NCI-H1930 (cell line): ENCODE data around the gene CX3CL1.
A peak's percentile ranks its signal among the peaks of the same experiment; 100 is the strongest.

Experiments used
- DNase-seq, 2 experiments: peaks; one replicate each; lab custom pipeline; 2025; lab: John Stamatoyannopoulos, UW

Gene CX3CL1

DNA sequence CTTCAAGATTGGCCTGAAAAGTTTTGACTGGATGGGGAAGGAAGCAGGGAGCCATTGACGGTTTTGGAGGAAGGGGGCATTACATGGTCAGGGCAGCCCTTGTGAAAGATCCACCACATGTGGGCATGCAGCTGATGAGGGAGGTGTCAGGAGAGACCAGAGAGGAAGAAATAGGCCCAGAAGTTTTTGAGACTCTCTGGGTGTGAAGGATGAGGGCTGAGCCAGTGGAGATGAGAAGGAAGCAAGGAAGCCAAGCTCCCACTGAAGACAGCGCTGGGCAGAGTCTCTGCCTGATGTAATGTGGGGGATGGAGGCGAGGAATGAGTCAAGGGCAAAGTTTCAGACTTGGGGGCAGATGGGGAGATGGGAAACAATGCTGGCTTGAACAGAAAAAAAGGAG, 32.8 kb downstream of the CX3CL1 start:
- DNase-seq = no peak

DNA sequence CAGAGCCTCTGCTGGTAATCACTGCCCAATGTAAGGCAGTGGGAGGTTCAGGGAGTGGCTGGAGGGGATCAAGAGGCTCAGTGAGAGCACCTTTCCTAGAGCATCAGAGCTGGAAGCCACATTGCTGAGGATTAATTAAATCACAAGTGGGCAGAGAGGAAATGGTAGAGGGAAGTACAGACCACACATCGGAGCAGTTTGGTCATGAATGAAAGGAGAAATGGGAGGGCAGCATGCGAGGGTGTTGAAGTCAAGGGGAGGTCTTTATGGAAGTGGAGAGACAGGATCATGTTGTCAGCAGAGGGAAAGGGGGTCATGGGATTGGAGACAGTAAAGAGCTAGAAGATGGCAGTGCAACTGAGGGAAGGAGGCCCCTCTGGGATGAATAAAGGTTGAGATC, 34.6 kb downstream of the CX3CL1 start:
- DNase-seq = no peak

DNA sequence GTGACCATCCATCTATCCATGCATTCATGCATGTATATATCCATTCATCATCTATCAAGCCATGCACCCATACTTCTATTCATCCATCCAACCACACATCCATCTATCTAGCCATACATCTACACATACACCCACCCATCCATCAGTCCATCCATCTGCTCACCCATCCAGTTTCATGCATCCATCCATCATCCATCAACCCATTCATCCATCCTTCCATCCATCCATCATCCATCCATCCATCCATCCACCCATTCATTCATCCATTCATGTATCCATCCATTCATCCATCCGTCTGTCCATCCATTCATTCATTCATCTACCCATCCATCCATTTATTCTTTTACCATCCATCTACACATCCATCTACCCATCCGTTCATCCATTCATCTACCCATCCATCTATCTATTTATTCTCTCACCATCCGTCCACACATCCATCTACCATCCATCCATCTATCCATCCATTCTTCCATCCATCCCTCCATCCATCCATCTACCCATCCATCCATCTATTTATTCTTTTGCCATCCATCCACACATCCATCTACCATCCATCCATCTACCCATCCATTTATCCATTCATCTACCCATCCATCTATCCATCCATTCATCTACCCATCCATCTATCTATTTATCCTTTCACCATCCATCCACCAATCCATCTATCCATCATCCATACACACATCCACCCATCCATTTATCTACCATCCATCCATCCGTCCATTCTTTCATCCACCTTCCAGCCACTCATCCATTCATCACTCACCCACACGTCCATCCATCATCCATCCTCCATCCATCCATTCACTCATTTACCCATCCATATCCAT, 35.4 kb downstream of the CX3CL1 start:
- no peak for DNase-seq

GRCh38 chr16:57409065-57409464, 36.8 kb downstream of the CX3CL1 start:
- DNase-seq = no peak

GRCh38 chr16:57409870-57410587, 37.7 kb downstream of the CX3CL1 start:
- DNase-seq = no peak

- no peak for DNase-seq
Measured at GRCh38 chr16:57411362-57411976, 39.2 kb downstream of the CX3CL1 start.

DNA sequence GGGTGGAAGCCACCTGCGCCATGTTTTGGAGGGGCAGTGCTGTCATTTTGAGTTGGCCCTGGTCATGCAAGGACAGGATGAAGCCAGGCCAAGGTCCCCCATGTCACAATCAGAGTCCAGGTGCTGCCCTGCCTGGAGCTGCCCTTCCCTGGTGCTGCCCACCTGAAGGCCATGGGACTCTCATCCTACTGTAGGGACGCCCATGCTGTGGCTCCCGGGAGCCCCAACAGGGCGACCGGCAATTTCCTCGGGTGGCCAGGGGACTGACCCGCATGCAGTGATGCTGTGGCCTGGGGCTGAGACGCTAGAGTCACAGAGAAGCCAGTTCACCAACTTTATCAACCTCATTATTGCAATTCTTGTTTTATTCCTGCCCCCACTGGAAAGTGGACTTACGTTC, 40.3 kb downstream of the CX3CL1 start:
- no peak for DNase-seq

DNA sequence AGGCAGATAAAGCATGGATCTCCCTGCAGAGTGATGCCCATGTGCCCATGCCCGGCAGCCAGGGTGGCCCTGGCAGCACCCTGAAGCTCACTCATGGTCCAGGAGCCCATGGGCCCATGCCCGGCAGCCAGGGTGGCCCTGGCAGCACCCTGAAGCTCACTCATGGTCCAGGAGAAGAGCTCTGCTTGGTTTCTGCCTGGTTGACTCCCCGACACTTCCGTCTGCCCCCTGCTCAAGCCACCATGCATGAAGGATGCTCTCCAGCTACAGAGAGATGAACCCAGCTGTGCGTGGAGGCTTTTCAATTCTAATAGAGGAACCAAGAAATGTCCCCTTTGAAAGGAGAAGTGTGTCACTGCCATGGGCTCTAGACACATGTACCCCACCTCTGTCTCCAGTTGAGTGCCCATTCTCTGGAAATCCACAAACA, 41.0 kb downstream of the CX3CL1 start:
- DNase-seq = no peak

GRCh38 chr16:57413733-57414132, 41.4 kb downstream of the CX3CL1 start:
- no peak for DNase-seq

DNA sequence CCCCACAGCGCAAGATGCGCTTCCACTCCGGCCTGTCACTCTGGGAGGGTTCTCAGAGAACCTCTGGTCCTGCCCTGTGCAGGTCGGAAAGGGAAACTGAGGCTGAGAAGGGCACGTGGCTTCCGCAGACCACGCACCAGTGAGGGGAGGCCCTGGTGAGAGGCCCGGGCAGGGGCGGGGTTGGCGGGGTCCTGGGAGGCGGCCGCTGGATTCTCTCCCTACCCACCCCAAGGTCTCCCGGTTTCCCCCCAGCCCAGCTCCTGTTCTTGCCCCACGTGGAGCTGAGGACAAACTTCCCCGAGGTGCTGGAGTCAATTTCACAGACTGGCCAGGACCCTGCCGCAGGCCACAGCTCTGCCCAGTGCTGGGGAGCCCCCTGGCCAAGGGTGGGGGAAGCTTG, 43.8 kb downstream of the CX3CL1 start:
- DNase-seq = no peak

DNA sequence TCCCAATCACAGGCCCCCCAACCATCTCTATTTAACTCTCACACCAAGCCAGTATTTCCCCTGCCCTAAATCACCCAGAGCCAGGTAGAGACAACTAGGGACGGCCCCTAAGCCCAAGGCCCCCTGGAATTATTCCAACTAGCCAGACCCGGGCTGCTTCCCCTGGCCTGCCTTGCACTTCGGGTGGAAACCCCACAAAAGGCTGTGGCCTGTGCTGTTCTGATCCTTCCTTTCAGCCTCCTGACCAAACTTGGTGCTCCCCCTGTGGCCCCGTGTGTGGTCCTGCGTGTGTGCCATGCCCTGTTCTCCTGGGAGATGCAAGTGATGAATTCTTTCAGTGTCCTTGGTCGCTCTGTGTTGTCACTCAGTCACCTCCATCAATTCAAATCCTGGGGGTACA, 47.2 kb downstream of the CX3CL1 start:
- no peak for DNase-seq

DNA sequence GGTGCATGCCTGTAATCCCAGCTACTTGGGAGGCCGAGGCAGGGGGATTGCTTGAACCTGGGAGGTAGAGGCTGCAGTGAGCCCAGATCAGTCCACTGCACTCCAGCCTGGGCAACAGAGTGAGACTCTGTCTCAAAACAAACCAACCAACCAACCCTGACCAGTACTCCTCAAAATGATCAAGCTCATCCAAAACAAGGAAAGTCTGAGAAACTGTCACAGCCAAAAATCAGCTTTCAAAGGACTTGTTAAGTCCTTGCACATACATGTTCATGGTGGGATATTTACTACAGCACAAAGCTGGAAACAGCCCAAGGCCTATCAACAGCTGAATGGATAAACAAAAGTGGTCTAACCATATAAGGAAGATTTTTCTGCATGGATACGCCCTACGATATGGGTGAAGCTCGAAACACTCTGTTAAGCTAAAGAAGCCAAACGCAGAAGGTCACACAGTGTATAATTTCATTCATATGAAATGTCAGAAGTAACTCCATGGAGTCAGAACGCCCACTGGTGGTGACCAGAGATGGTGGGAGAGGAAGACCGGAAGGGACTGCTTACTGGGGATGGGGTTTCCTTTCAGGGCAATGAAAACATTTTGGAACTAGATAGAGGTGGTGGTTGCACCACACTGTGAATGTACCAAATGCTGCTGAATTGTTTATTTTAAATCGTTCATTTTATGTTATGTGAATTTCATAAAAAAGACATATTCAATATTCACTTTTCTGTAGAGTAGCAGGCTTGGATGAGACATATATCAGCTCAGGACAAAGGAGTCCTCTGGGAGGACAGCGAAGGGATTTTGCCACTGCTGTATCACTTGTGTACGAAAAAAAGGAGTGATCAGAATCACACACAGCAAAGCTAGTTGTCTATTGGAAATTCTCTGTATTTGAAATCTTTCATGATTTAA, 50.0 kb downstream of the CX3CL1 start:
- DNase-seq = peak; percentile 3 to 16

DNA sequence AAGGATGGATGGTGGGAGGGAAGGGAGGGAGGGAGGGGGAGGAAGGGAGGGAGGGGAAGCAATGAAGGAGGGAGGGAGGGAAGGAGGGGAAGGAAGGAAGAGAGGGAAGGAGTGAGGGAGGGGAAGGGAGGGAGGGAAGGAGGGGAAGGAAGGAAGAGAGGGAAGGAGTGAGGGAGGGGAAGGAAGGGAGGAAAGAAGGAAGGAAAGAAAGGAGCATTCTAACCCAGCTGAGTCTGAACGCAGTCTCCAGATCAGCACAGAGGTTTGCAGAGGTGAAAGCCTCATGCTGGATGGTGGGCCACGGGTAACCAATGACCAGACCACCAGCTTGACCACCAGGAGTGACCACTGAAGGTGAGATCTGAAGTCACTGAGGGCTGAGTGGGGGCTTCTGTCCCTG, 50.9 kb downstream of the CX3CL1 start:
- DNase-seq = no peak

DNA sequence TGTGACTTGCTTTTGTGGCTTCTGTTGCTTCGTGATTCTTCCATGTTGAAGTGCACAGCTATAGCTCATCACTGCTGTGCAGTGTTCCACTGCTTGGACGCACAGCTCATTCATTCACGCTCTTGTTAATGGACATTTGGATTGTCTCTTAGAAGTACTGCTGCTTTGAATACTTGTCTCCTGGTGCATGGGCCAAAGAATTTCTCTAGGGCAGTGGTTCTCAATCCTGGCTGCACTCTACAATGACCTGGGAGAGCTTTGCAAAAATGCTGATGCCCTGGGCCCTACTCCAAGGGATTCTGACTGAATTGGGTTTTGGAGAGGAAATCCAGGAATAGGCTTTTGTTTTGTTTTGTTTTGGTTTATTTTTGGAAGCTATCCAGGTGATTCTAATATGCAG, 52.3 kb downstream of the CX3CL1 start:
- no peak for DNase-seq

- no peak for DNase-seq
Measured at GRCh38 chr16:57426356-57426755, 54.1 kb downstream of the CX3CL1 start.

DNA sequence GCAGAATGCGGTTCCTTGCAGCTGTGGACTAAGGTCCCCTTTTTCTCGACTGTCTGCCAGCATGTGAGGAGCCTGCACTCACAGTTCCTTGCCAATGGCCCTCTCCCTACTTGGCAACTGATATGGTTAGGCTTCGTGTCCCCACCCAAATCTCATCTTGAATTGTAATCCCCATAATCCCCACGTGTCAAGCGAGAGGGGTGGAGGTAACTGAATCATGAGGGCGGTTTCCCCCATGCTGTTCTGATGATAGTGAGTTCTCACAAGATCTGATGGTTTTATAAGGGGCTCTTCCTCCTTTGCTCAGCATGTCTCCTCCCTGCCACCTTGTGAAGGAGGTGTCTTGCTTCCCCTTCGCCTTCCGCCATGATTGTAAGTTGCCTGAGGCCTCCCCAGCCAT, 55.0 kb downstream of the CX3CL1 start:
- no peak for DNase-seq

DNA sequence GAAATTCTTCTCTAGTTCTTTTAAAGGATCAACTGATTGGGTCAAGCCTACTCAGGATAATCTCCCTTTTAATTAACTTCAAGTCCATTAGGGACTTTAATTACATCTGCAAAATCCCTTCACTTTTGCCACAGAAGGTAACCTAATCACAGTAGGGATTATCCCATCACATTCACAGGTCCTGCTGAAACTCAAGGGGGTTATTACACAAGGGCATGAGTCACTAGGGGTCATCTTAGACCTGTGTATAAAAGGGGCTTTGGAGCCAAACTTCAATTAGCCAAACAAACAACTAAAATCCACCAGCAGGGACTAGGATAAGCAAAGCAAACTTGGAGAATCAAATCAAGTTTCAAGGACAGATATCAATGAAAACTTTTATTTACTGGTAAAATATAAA, 55.5 kb downstream of the CX3CL1 start:
- DNase-seq = no peak

DNA sequence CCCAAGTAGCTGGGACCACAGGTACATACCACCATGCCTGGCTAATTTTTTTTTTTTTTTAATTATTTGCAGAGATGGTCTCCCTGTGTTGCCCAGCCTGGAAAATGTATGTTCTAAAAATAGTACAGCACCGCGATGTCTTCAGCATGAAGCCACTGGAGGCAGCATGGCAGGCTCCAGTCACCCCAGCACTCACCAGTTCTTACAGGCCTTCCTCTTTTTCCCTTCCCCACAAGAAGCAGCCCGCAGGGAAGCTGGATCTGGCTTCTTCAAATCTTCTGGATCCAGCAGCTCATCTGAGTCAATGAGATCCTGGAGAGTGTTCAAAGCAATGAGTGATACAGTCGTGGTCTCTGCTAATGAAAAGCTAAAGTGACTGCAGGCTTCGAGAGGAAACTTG, 58.7 kb downstream of the CX3CL1 start:
- no peak for DNase-seq

GRCh38 chr16:57432505-57432904, 60.2 kb downstream of the CX3CL1 start:
- no peak for DNase-seq

DNA sequence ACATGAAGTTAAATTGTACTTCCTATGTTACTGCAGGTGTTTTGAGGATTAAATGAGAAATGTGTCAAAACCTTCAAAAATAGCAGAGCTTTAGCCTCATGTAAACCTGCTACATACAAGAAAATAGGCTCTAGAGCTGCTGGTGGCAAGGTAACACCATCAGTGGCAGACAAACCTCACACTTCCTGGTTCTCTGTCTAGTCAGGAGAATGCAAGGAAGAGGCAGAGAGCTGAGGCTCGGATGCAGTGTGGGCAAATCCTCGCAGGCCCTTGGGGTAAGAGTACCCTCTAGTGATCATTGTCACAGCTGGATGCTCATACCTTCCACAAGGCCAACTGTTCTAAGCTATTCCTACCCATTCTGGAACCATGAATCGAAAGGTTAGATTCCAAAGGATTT, 60.7 kb downstream of the CX3CL1 start:
- no peak for DNase-seq

DNA sequence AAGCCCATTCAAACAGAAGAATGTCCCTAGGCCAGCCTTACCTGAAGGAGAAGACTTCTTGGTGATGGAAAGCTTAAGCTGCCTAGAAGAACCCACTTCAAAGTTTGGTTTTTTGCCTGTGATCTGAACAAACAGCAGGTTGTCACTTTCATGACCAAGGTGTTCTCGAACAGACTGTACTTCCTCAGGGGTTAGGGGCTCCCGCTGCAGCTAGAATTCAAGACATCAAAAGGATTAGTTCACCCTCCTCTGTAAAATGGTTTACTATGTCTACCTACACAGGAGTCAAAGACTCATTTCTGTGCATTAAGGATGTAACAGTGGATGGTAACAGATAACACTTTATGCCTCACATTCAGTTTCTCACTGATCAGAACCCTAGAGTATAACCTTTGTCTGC, 61.7 kb downstream of the CX3CL1 start:
- DNase-seq = no peak
